CD4-positive, alpha-beta T cell treated with Interferon alpha-2 for 1 hour (primary cell): ENCODE results near the gene SRF.
A peak's percentile ranks its signal among the peaks of the same experiment; 100 is the strongest.

ENCODE experiments used
- DNase-seq, 2 donors: peaks; one replicate each; pipeline ENCODE4 v3.0.0-alpha.2; 2020 to 2022

Gene SRF

GRCh38 chr6:43184268-43184985, 13.4 kb downstream of the SRF start:
- DNase-seq = no peak

GRCh38 chr6:43185391-43185985, 14.4 kb downstream of the SRF start:
- DNase-seq = peak in 1 of 2 donors; percentile 49

- DNase-seq = no peak
Measured at GRCh38 chr6:43186019-43186418, 14.9 kb downstream of the SRF start.

- DNase-seq = no peak
Measured at GRCh38 chr6:43186706-43187105, 15.6 kb downstream of the SRF start.

- DNase-seq = no peak
Measured at GRCh38 chr6:43187821-43188220, 16.8 kb downstream of the SRF start.

- DNase-seq = no peak
Measured at GRCh38 chr6:43188426-43188825, 17.4 kb downstream of the SRF start.

GRCh38 chr6:43189776-43190304, 18.8 kb downstream of the SRF start:
- no peak for DNase-seq

- no peak for DNase-seq
Measured at GRCh38 chr6:43192911-43193310, 21.8 kb downstream of the SRF start.

- no peak for DNase-seq
Measured at GRCh38 chr6:43193929-43194328, 22.9 kb downstream of the SRF start.

- no peak for DNase-seq
Measured at GRCh38 chr6:43196337-43196736, 25.3 kb downstream of the SRF start.

- DNase-seq = no peak
Measured at GRCh38 chr6:43199912-43200311, 28.8 kb downstream of the SRF start.

GRCh38 chr6:43200541-43200940, 29.5 kb downstream of the SRF start:
- DNase-seq = no peak

- DNase-seq = no peak
Measured at GRCh38 chr6:43202451-43202850, 31.4 kb downstream of the SRF start.

- DNase-seq = no peak
Measured at GRCh38 chr6:43203029-43203717, 32.1 kb downstream of the SRF start.

GRCh38 chr6:43203718-43204095, 32.6 kb downstream of the SRF start:
- DNase-seq = no peak

GRCh38 chr6:43204271-43205105, 33.4 kb downstream of the SRF start:
- no peak for DNase-seq

GRCh38 chr6:43205849-43206248, 34.8 kb downstream of the SRF start:
- no peak for DNase-seq

- DNase-seq = no peak
Measured at GRCh38 chr6:43207286-43207685, 36.2 kb downstream of the SRF start.

GRCh38 chr6:43211955-43212354, 40.9 kb downstream of the SRF start:
- DNase-seq = no peak

GRCh38 chr6:43213431-43213830, 42.4 kb downstream of the SRF start:
- DNase-seq = no peak

- no peak for DNase-seq
Measured at GRCh38 chr6:43215066-43215465, 44.0 kb downstream of the SRF start.

- no peak for DNase-seq
Measured at GRCh38 chr6:43216200-43216599, 45.1 kb downstream of the SRF start.

GRCh38 chr6:43217351-43217750, 46.3 kb downstream of the SRF start:
- DNase-seq = no peak
